AG09319 (cell line): ENCODE results near the gene DRG1.
"Not testable (repeated sequence)": the region's sequence is repeated elsewhere in the genome, so short reads cannot be mapped to it uniquely, and the experiment has no call there.

Experiments
- DNase-seq: peaks from one replicate; pipeline ENCODE4 v3.0.0-alpha.2; 2010; ENCODE audit warnings: low read depth; ENCODE audit errors: extremely low read depth
- CTCF ChIP-seq: IDR thresholded peaks from 2 replicates; pipeline ENCODE4 v1.5.1; 2011; ENCODE audit warnings: low read depth, mild to moderate bottlenecking, inconsistent platforms, low read length, moderate library complexity

DRG1 gene

DNA sequence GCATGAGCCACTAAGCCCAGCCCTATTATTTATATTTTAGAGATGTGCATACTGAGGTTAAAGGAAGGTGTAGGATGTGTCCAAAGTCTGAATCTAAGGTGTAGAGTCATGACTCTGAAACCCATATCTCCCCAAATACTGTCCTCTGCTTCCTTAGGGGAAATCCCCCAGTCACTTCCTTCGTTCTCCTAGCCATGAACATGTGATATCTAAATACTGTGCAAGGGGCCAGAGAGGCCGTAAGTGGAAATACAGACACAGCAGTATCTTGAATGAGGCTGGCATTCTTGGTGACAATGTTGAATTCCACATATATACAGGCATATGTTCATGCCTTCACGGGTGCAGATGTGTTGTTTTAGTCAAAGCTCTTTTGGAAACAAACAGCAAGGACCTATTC, 32.0 kb upstream of the DRG1 start:
- no peak for TF ChIP-seq CTCF
- DNase-seq, result no peak

- DNase-seq, result no peak
- no peak for TF ChIP-seq CTCF
Observed at GRCh38 chr22:31377612-31378011, 21.8 kb upstream of the DRG1 start.

- DNase-seq, result no peak
- no peak for TF ChIP-seq CTCF
Observed at GRCh38 chr22:31378123-31378522, 21.3 kb upstream of the DRG1 start.

- not testable (repeated sequence) for DNase-seq
Observed at GRCh38 chr22:31378651-31379050, 20.8 kb upstream of the DRG1 start.

GRCh38 chr22:31393893-31394292, 5.5 kb upstream of the DRG1 start:
- no peak for DNase-seq

GRCh38 chr22:31394326-31394725, 5.1 kb upstream of the DRG1 start:
- TF ChIP-seq CTCF, result no peak
- no peak for DNase-seq

More at GRCh38 chr22:31393893-31394292, 5.5 kb upstream of the DRG1 start:
- no peak for TF ChIP-seq CTCF

GRCh38 chr22:31398231-31398630, 1.2 kb upstream of the DRG1 start:
- TF ChIP-seq CTCF, result no peak
- DNase-seq, result no peak

DNA sequence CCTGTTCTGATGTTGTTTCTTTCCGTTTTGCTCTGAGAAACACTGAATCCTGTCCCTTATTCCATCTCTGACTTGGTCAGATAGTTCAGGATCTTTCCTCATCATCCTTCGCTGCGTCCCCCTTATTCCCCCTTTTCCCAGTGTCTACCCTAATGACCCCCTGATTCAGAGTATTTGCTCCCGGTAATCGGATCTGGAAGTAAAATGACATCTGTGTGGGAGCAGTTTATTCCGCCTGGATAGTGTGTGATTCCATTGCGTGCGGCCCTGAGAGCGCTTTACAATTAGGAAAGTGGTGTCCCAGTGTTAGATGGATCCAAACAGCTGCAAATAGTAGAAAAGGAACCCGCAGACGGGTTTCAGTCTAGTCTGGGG, 606 bp downstream of the DRG1 start:
- TF ChIP-seq CTCF, result no peak

DNA sequence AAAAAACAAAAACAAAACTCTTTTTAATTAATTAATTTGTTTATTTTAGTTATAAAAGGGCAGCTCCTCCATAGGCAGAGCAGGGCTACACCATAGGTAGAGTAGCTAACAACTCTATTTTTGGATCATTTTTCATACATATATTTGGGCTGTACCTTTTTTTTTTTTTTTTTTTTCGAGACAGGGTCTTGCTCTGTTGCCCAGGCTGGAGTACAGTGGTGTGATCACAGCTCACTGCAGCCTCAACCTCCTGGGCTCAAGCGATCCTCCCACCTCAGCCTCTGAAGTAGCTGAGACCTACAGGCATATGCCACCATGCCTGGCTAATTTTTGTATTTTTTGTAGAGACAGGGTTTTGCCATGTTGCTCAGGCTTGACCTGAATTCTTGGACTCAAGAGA, 2.9 kb downstream of the DRG1 start:
- DNase-seq, result not testable (repeated sequence)

More for the DNA sequence above, 606 bp downstream of the DRG1 start:
- DNase-seq, result no peak
